IPS DF 6.9 (cell line): ENCODE data around the gene NELFCD.

Experiments used
- DNase-seq: peaks from one replicate; pipeline ENCODE4 v3.0.0-alpha.2; 2013; ENCODE audit warnings: low read depth, low spot score
- H3K27ac ChIP-seq: one replicate; pipeline ENCODE4 v1.5.1; 2013; ENCODE audit warnings: low read length, control low read depth
- H3K27me3 ChIP-seq: 2 replicates; pipeline ENCODE4 v1.6.1; 2013; ENCODE audit warnings: mild to moderate bottlenecking, low read length; ENCODE audit not compliant: control insufficient read depth, insufficient read depth
- H3K36me3 ChIP-seq: 2 replicates; pipeline ENCODE4 v1.6.1; 2013; ENCODE audit warnings: low read length; ENCODE audit not compliant: control insufficient read depth, insufficient read depth
- H3K4me1 ChIP-seq: 2 replicates; pipeline ENCODE4 v1.6.1; 2013; ENCODE audit warnings: low read length; ENCODE audit not compliant: control insufficient read depth, insufficient read depth
- H3K4me3 ChIP-seq: 2 replicates; pipeline ENCODE4 v1.5.1; 2013; ENCODE audit warnings: mild to moderate bottlenecking, low read length
- H3K9me3 ChIP-seq: 2 replicates; pipeline ENCODE4 v1.6.1; 2013; ENCODE audit warnings: low read length, inconsistent platforms; ENCODE audit not compliant: control insufficient read depth, insufficient read depth
- WGBS: extraction: QIAGEN DNeasy Blood & Tissue Kit; methylation state at CpG from one replicate; pipeline ENCODE4 v1.1.7; 2013; ENCODE audit warnings: mixed read lengths, missing lambda C conversion rate; ENCODE audit not compliant: insufficient read length, insufficient coverage; 5-methylcytosine and 5-hydroxymethylcytosine counted together

NELFCD gene

GRCh38 chr20:58994390-58995159 is 13.5 kb downstream of the NELFCD start:
- Histone ChIP-seq H3K27ac (no peak overlapping the region), H3K9me3 (no peaks in the 10 kb centered on the region), H3K4me1 (no peaks in the 10 kb centered on the region), H3K27me3 (no peaks in the 10 kb centered on the region), H3K36me3 (peaks cover 29% of the 10 kb centered on the region), H3K4me3 (no peak overlapping the region)
- DNase-seq, result no peak
- WGBS, result no CpG with 5 or more reads among the region's 17 CpGs

DNA sequence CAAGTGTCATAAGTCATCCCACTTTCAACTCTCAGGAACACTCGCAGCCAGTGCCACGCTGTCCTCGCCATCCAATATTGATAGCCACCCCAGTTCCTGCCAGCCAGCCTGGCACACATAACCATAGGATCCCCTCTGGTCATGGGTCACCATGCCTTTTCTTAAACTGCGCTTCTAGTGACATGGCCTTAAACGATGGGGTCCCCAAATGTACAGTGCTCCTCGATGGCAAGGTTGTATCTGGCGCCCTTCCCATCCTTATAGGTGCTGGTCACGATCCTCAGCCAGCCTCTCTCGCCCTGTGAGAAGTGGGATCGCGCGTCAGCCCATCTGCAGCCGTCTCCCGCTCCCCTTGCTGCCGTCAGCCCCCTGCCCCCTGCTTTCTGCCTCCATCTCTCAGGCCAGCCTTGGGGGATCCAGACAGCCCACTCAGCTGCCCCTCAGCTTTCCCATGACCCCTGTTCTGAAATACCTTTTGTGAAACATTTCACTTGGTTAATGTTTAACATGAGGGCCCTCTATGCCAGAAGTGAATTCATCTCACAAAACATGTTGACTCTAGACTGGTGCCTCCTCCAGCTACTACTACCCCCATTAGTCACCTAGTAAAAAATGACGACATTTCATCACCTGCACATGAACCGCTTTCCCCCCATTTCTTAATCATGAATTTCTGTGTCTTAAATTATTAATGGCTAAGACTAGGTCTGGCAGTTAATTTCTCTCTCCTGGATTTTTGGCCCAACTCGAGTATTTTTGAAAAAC is 14.6 kb downstream of the NELFCD start:
- Histone ChIP-seq H3K27me3 (no peaks in the 10 kb centered on the region), H3K4me1 (no peaks in the 10 kb centered on the region), H3K9me3 (no peaks in the 10 kb centered on the region), H3K36me3 (peaks cover 25% of the 10 kb centered on the region), H3K4me3 (no peak overlapping the region), H3K27ac (no peak overlapping the region)
- no CpG with 5 or more reads among the region's 18 CpGs for WGBS
- no peak for DNase-seq

DNA sequence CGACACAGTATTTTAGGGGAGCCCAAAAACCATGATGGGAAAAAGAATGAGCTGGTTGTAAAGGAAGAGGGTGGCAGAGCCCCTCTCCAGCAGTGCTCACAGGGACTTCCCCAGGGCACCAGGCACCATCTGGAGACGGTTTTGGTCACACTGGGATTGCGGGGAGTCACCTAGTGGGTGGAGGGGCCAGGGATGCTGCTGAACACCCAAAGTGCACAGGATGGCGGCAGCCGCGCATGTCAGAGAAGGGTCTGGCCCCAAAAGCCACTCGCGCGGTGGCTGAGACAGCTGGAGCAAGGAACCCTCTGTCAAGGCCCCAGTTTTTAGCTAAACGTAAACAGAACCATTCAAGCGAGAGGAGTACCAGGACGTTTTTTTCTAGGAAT is 15.2 kb downstream of the NELFCD start:
- Histone ChIP-seq H3K27me3 (no peaks in the 10 kb centered on the region), H3K4me3 (no peak overlapping the region), H3K4me1 (no peaks in the 10 kb centered on the region), H3K36me3 (peaks cover 20% of the 10 kb centered on the region), H3K27ac (no peak overlapping the region), H3K9me3 (no peaks in the 10 kb centered on the region)
- DNase-seq, result no peak
- WGBS, result no CpG with 5 or more reads among the region's 12 CpGs

- DNase-seq, result no peak
- no peaks in the 10 kb centered on the region for H3K4me1 ChIP-seq
- H3K27me3 ChIP-seq, result no peaks in the 10 kb centered on the region
- H3K9me3 ChIP-seq, result no peaks in the 10 kb centered on the region
- no CpG with 5 or more reads among the region's 24 CpGs for WGBS
- H3K27ac ChIP-seq, result no peak overlapping the region
- no peak overlapping the region for H3K4me3 ChIP-seq
- peaks cover 15% of the 10 kb centered on the region for H3K36me3 ChIP-seq
These were observed 16.2 kb downstream of the NELFCD start for GRCh38 chr20:58997141-58997770.

DNA sequence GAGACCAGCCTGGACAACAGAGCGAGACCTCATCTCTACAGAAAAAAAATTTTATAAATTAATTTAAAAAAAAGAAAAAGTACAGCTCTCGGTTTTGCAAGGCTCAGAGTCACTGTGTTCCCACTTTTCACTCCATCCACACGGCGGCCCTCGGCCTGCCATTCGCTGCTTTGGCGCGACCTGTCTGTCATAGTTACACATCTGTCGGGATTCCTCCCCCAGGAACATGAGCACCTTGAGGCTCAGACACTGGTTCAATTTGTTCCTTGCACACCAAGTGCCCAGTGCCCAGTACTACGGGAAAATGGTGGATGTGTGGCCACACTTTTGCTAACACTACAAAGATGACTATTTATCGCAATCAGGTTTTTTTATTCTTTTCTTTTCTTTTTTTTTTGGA is 17.6 kb downstream of the NELFCD start:
- no peak overlapping the region for H3K4me3 ChIP-seq
- no peak overlapping the region for H3K27ac ChIP-seq
- H3K9me3 ChIP-seq, result no peaks in the 10 kb centered on the region
- no peaks in the 10 kb centered on the region for H3K27me3 ChIP-seq
- H3K4me1 ChIP-seq, result no peaks in the 10 kb centered on the region
- no peak for DNase-seq
- no CpG with 5 or more reads among the region's 11 CpGs for WGBS
- H3K36me3 ChIP-seq, result peaks cover 10% of the 10 kb centered on the region

GRCh38 chr20:59000326-59000725 is 19.3 kb downstream of the NELFCD start:
- WGBS, result no CpG with 5 or more reads among the region's 3 CpGs
- no peak overlapping the region for H3K27ac ChIP-seq
- no peaks in the 10 kb centered on the region for H3K27me3 ChIP-seq
- H3K9me3 ChIP-seq, result no peaks in the 10 kb centered on the region
- H3K4me1 ChIP-seq, result no peaks in the 10 kb centered on the region
- no peak for DNase-seq
- no peak overlapping the region for H3K4me3 ChIP-seq
- peaks cover 4% of the 10 kb centered on the region; the same call in 1 of the 2 replicates for H3K36me3 ChIP-seq

GRCh38 chr20:59001068-59001448 is 20.0 kb downstream of the NELFCD start:
- Histone ChIP-seq H3K9me3 (no peaks in the 10 kb centered on the region), H3K36me3 (no peaks in the 10 kb centered on the region), H3K27ac (no peak overlapping the region), H3K27me3 (no peaks in the 10 kb centered on the region), H3K4me1 (peaks cover 2% of the 10 kb centered on the region; the same call in 1 of the 2 replicates), H3K4me3 (no peak overlapping the region)
- WGBS, result no CpG with 5 or more reads among the region's 13 CpGs
- DNase-seq, result no peak

GRCh38 chr20:59001449-59002171 is 20.6 kb downstream of the NELFCD start:
- H3K9me3 ChIP-seq, result no peaks in the 10 kb centered on the region
- no peak overlapping the region for H3K4me3 ChIP-seq
- no CpG with 5 or more reads among the region's 27 CpGs for WGBS
- no peak overlapping the region for H3K27ac ChIP-seq
- peaks cover 4% of the 10 kb centered on the region; the same call in 1 of the 2 replicates for H3K4me1 ChIP-seq
- H3K36me3 ChIP-seq, result no peaks in the 10 kb centered on the region
- no peak for DNase-seq
- H3K27me3 ChIP-seq, result no peaks in the 10 kb centered on the region

- no peaks in the 10 kb centered on the region for H3K27me3 ChIP-seq
- H3K4me3 ChIP-seq, result no peak overlapping the region
- no peak for DNase-seq
- H3K36me3 ChIP-seq, result no peaks in the 10 kb centered on the region
- H3K27ac ChIP-seq, result no peak overlapping the region
- peaks cover 4% of the 10 kb centered on the region; the same call in 1 of the 2 replicates for H3K4me1 ChIP-seq
- no CpG with 5 or more reads among the region's 8 CpGs for WGBS
- no peaks in the 10 kb centered on the region for H3K9me3 ChIP-seq
These were observed 21.3 kb downstream of the NELFCD start for GRCh38 chr20:59002388-59002787.

DNA sequence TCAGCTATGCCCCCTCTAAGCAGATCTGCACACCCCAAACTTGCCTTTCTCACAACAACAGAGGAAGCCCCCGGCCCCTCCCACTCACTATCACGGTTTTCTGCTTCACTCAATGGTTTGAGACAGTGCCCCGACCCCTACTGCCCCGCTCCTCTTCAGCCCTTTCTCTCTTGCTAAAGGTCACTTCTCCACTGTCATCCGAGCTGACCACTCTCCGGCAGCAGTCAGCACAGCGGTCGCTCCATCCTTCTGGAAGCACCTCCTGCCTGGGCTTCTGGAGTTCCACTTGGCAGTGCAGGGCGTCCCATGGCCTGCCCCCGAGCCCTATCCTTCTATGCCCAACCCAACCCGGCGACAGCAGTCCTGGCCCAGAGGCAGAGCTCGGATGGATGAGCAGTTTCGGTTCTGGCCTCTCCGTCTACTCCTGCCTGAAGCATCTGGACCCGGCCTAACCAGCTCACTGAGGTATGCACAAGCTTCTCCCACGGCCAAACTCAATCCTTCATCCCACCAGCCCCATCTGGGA is 21.9 kb downstream of the NELFCD start:
- no CpG with 5 or more reads among the region's 17 CpGs for WGBS
- H3K9me3 ChIP-seq, result no peaks in the 10 kb centered on the region
- no peak overlapping the region for H3K4me3 ChIP-seq
- H3K27me3 ChIP-seq, result no peaks in the 10 kb centered on the region
- DNase-seq, result no peak
- H3K36me3 ChIP-seq, result no peaks in the 10 kb centered on the region
- H3K27ac ChIP-seq, result no peak overlapping the region
- H3K4me1 ChIP-seq, result peaks cover 4% of the 10 kb centered on the region; the same call in 1 of the 2 replicates
